ENCODE results near the gene MTUS2. TPM values are rescaled to one million over a fixed set of nuclear protein-coding genes. Genes with fewer than 3 reads are reported as not detected.
A peak's percentile ranks its signal among the peaks of the same experiment; 100 is the strongest.

Gene MTUS2
- total RNA-seq, 1 experiment from 2014 or later = not detected

- intact Hi-C loops (cut with micrococcal nuclease) = no loop called here
- Histone ChIP-seq H3K9me3 (ENCODE audit: low read length) (no peaks in the 10 kb centered on the region), H3K9me2 (replicated peaks; ENCODE audit: low read length) (no peaks in the 10 kb centered on the region), H4K20me1 (ENCODE audit: low read length) (no peaks in the 10 kb centered on the region), H2AFZ (ENCODE audit: low read length) (no peak overlapping the region), H3K9ac (ENCODE audit: low read length) (no peak overlapping the region), H3K4me1 (ENCODE audit: insufficient read depth, low read length) (no peaks in the 10 kb centered on the region), H3F3A (ENCODE audit: low read length, unreplicated experiment) (no peaks in the 10 kb centered on the region), H3K27ac (ENCODE audit: low read length) (no peak overlapping the region), H3K79me2 (ENCODE audit: low read length) (no peaks in the 10 kb centered on the region), H3K4me3 (ENCODE audit: low read length) (no peak overlapping the region), H3K4me2 (ENCODE audit: low read length) (no peak overlapping the region), H3K36me3 (ENCODE audit: low read depth, low read length) (no peaks in the 10 kb centered on the region), H3K27me3 (ENCODE audit: low read length) (peaks cover 50% of the 10 kb centered on the region)
- BruUV-seq (replicated peaks) = no TSS peak
- DNase-seq (no peak), ATAC-seq (no peak)
- TF ChIP-seq EZH2 (IDR thresholded peaks at IDR 0.05; ENCODE audit: low read length, unreplicated experiment) = no peak
- no peak for TF ChIP-seq CTCF (conservative IDR thresholded peaks at IDR 0.05; ENCODE audit: low read depth, low read length)
- TF ChIP-seq EZH2phosphoT487 (IDR thresholded peaks at IDR 0.05; ENCODE audit: borderline replicate concordance, low read length) = no peak
- CTCF ChIA-PET = no interaction called here
- POLR2A ChIA-PET (ENCODE audit: unreplicated experiment) = no interaction called here
Measured at GRCh38 chr13:29423050-29423449, 602.9 kb downstream of the MTUS2 start.

GRCh38 chr13:29427937-29428309, 607.8 kb downstream of the MTUS2 start:
- DNase-seq (no peak), ATAC-seq (no peak)
- Histone ChIP-seq H3F3A (ENCODE audit: low read length, unreplicated experiment) (no peaks in the 10 kb centered on the region), H3K4me2 (ENCODE audit: low read length) (no peak overlapping the region), H3K36me3 (ENCODE audit: low read depth, low read length) (no peaks in the 10 kb centered on the region), H3K9me2 (replicated peaks; ENCODE audit: low read length) (no peaks in the 10 kb centered on the region), H3K4me3 (ENCODE audit: low read length) (no peak overlapping the region), H3K4me1 (ENCODE audit: insufficient read depth, low read length) (no peaks in the 10 kb centered on the region), H3K9ac (ENCODE audit: low read length) (no peak overlapping the region), H2AFZ (ENCODE audit: low read length) (no peak overlapping the region), H3K79me2 (ENCODE audit: low read length) (no peaks in the 10 kb centered on the region), H3K27ac (ENCODE audit: low read length) (no peak overlapping the region), H4K20me1 (ENCODE audit: low read length) (no peaks in the 10 kb centered on the region), H3K9me3 (ENCODE audit: low read length) (no peaks in the 10 kb centered on the region), H3K27me3 (ENCODE audit: low read length) (peaks cover 66% of the 10 kb centered on the region)
- CTCF ChIA-PET = no interaction called here
- TF ChIP-seq EZH2phosphoT487 (IDR thresholded peaks at IDR 0.05; ENCODE audit: borderline replicate concordance, low read length) = peak; percentile 38; the same call in 1 of the 2 replicates
- TF ChIP-seq EZH2 (IDR thresholded peaks at IDR 0.05; ENCODE audit: low read length, unreplicated experiment) = no peak
- POLR2A ChIA-PET (ENCODE audit: unreplicated experiment) = no interaction called here
- intact Hi-C loops (cut with micrococcal nuclease) = no loop called here
- BruUV-seq (replicated peaks) = no TSS peak

GRCh38 chr13:29428310-29429181, 608.4 kb downstream of the MTUS2 start:
- intact Hi-C loops (cut with micrococcal nuclease) = no loop called here
- Histone ChIP-seq H2AFZ (ENCODE audit: low read length) (no peak overlapping the region), H3F3A (ENCODE audit: low read length, unreplicated experiment) (no peaks in the 10 kb centered on the region), H3K4me2 (ENCODE audit: low read length) (no peak overlapping the region), H3K9ac (ENCODE audit: low read length) (no peak overlapping the region), H3K79me2 (ENCODE audit: low read length) (no peaks in the 10 kb centered on the region), H4K20me1 (ENCODE audit: low read length) (no peaks in the 10 kb centered on the region), H3K27ac (ENCODE audit: low read length) (no peak overlapping the region), H3K9me2 (replicated peaks; ENCODE audit: low read length) (no peaks in the 10 kb centered on the region), H3K9me3 (ENCODE audit: low read length) (no peaks in the 10 kb centered on the region), H3K27me3 (ENCODE audit: low read length) (peaks cover 66% of the 10 kb centered on the region), H3K4me3 (ENCODE audit: low read length) (no peak overlapping the region), H3K4me1 (ENCODE audit: insufficient read depth, low read length) (no peaks in the 10 kb centered on the region), H3K36me3 (ENCODE audit: low read depth, low read length) (no peaks in the 10 kb centered on the region)
- ATAC-seq (peak; percentile 29; the same call in 1 of the 2 replicates), DNase-seq (no peak)
- POLR2A ChIA-PET (ENCODE audit: unreplicated experiment) = no interaction called here
- CTCF ChIA-PET = no interaction called here
- no peak for TF ChIP-seq EZH2 (IDR thresholded peaks at IDR 0.05; ENCODE audit: low read length, unreplicated experiment)
- no TSS peak for BruUV-seq (replicated peaks)
